Measurements from ENCODE around the gene PKHD1.

DNA sequence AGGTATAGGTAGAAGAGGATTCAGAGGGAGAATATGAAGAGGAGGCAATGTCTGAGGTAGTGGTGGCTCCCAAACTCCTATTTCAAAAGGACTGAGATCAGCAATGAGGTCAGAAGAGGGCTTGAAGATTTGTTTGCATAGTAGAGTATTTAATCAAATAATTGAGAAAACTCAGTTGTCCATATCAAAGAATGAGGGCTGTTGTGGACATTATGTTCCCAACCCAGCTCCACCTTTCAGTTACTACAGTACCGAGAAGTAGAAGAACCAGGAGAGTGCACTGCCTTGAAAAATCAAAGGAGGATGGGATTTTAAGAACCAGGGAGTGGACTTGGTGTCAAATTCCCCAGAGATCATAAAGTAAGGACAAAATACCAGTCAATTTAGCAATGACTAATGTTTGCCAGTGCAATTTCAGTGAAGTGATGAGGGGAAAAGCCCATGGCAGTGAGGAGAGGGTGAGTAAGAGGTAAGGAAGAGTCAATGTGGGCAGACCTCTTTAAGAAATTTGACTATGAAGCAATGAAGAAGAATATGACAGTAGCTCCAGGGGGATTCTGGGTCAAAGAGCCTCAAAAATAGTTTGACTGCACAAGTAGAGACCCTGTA, 382.4 kb downstream of the PKHD1 start:
- TF ChIP-seq CTCF (IDR thresholded peaks at IDR 0.05) (no peak), POLR2A (IDR thresholded peaks at IDR 0.05) (no peak), POLR2AphosphoS5 (IDR thresholded peaks at IDR 0.05; ENCODE audit: insufficient read depth in 1 of 2, low read depth in 1 of 2) (no peak)
